Vagina (tissue), 2 donors: ENCODE results near the gene HOXB9. TPM values are rescaled to one million over a fixed set of nuclear protein-coding genes. Genes with fewer than 3 reads are reported as not detected.
A peak's percentile ranks its signal among the peaks of the same experiment; 100 is the strongest.

Experiments
- DNase-seq, 2 donors: peaks; one replicate each; pipeline ENCODE4 v3.0.0-alpha.2; 2017; ENCODE audit errors: extremely low spot score in 2 of 2
- H3K27ac ChIP-seq: fragments of 200-600 bp; sonication (generic); one replicate; pipeline ENCODE4 v1.5.1; 2019
- H3K27me3 ChIP-seq: fragments of 200-600 bp; sonication (generic); one replicate; pipeline ENCODE4 v1.5.1; 2019
- H3K36me3 ChIP-seq, 2 donors: fragments of 200-600 bp; sonication (generic); one replicate each; pipeline ENCODE4 v1.5.1; 2017 to 2019
- H3K4me1 ChIP-seq: fragments of 200-600 bp; sonication (generic); one replicate; pipeline ENCODE4 v1.5.1; 2019
- H3K4me3 ChIP-seq, 2 donors: fragments of 200-600 bp; sonication (generic); 1 replicate in 1 of 2; 2 replicates in 1 of 2; pipeline ENCODE4 v1.5.1; 2016 to 2019
- H3K9me3 ChIP-seq: fragments of 200-600 bp; sonication (generic); one replicate; pipeline ENCODE4 v1.5.1; 2019
- POLR2A ChIP-seq, 2 donors: fragments of 450-650 bp; IDR thresholded peaks; one replicate each; pipeline ENCODE4 v1.6.1; 2017; ENCODE audit warnings: antibody characterized with exemption in 2 of 2, mild to moderate bottlenecking in 2 of 2, moderate library complexity in 2 of 2
- POLR2AphosphoS5 ChIP-seq, 2 donors: sonication (generic); formaldehyde crosslinking; IDR thresholded peaks; one replicate each; pipeline ENCODE4 v1.9.0; 2017; ENCODE audit warnings: antibody characterized with exemption in 2 of 2, mild to moderate bottlenecking in 2 of 2, low read depth in 1 of 2; ENCODE audit not compliant: insufficient read depth in 1 of 2
- intact Hi-C: fragments of 100-400 bp; cut with DNase I; formaldehyde crosslinking; loops from one replicate; pipeline ENCODE4 v1.15.1; 2023
- total RNA-seq: library from RNA; depleted of rRNA; stranded (reverse); fragments of >200 nt; gene quantifications from one replicate; pipeline ENCODE4 v1.2.3, GENCODE V29; 2016
- TF ChIP-seq, protein P1 (sequence below), 3 experiments: fragments of 450-650 bp in 2 of 3; fragments of 200-600 bp in 1 of 3; sonication (generic) in 1 of 3; IDR thresholded peaks; one replicate each; pipeline ENCODE4 v1.5.1; 2017 to 2019; ENCODE audit warnings: antibody characterized with exemption in 3 of 3, mild to moderate bottlenecking in 2 of 3, moderate library complexity in 2 of 3

The HOXB9 gene
- total RNA-seq, 1 donor from 2014 or later, result not detected

DNA sequence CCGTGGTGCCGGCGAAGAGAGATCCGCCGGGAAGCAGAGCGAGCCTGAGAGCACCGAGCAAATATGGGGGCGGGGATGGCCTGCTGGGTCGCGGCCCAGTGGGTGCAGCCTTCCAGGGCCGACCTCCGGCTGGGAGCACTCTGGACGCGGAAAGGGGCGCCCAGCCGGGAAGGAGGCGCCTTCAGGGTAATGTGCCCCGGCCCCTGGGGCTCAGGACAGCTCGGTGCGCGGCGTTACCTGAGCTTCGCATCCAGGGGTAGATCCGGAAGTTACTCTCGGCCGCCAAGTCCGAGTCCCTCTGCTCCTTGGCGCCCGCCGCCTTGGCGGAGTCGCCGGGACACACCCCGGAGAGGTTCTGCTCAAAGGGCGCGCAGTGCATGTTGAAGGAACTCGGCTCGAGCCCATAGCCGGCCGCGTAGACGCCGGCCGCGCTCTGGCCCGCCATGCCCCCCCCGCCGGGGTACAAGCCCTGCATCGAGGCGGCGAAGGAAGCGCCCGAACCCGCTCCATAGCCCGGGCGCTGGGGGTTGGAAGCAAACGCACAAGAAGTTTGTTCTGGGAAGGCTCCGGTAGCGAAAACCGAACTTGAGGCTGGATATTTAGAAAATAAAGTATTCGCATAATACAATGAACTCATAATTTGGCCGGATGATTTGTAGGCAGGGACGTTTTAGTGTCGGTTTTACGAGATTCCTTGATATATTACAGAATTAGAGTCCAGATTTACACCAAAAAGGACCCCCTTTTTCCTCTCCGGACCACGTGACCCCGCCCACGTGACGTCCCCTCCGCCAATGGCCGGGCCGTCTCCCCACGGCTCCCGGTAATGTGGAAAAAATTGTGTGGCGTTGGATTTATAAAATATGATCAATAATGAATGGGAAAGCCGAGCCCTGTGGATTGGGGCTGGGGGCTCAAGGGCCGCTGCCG is 15.6 kb downstream of the HOXB9 start, which contains the start of gene HOXB7:
HOXB7 (minus strand) TSS at position 736 of the 930 bp plus-strand sequence; CDS start at position 637, 99 bp downstream.
- H3K27me3 ChIP-seq, result peaks cover 12% of the 10 kb centered on the region
- peaks cover 28% of the 10 kb centered on the region for H3K4me1 ChIP-seq
- peak within 1 kb of the TSS; percentile 49 for H3K27ac ChIP-seq
- intact Hi-C loops, result no loop called here
- no peak for TF ChIP-seq POLR2A (IDR thresholded peaks at IDR 0.05)
- peak; percentile 21 to 46 for TF ChIP-seq POLR2AphosphoS5 (IDR thresholded peaks at IDR 0.05; ENCODE audit: insufficient read depth in 1 of 2, low read depth in 1 of 2)
- no peaks in the 10 kb centered on the region for H3K9me3 ChIP-seq
- H3K4me3 ChIP-seq, result peak within 1 kb of the TSS; percentile 42 to 60
- H3K36me3 ChIP-seq, result no peaks in the 10 kb centered on the region
- DNase-seq, result no peak

DNA sequence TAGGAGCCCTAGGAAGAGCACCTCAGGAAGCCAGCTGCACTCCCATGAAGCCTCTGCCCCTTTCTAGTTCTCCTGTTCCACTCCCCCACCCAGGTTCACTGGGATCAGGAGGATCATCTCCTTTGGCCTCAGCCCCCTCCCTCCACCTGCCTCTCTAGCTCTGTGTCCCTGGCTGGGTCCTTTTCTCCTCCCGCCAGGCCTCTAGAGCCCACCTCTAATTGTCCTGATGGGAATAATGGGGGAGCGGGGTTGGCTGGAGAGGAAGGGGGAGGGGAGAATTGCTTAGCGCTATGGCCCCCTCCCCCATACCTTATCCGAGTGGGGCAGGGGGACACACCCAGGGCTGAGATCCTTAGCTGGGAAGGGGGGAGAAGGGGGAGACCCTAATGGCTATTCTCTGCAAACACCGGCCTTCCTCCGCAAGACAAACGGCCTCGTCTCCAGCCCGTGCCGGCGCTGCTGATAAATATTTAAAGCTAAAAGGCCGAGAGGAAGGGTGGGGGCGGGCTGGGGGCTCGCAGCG is 16.3 kb downstream of the HOXB9 start:
- H3K27ac ChIP-seq, result peak overlapping the region; percentile 49
- intact Hi-C loops, result no loop called here
- peaks cover 12% of the 10 kb centered on the region for H3K27me3 ChIP-seq

DNA sequence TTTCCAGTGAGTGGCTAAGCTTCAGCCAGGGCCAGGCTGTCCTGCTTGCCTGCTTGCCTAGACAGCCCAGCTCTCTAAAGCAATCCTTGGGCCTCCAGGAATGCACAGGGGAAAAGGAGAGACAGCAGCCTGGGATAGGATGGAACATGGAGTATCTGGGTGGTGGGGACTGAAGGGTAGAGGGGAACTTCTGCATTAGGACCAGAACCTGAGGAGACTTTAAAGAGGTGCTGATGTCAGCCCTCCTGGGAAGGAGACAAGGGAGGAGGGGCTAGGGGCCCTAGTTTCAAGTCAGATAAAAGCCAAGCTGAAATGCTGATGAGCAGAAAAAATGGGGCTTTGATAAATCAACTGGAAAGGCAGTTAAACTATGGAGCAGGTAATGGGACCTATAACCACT is 17.1 kb downstream of the HOXB9 start:
- no peak for DNase-seq
- H3K4me1 ChIP-seq, result peaks cover 23% of the 10 kb centered on the region
- H3K4me3 ChIP-seq, result no peak overlapping the region
- no peak overlapping the region for H3K27ac ChIP-seq
- no peaks in the 10 kb centered on the region for H3K36me3 ChIP-seq
- H3K27me3 ChIP-seq, result peaks cover 12% of the 10 kb centered on the region
- no peak for TF ChIP-seq POLR2A (IDR thresholded peaks at IDR 0.05)
- TF ChIP-seq, protein P1, sequence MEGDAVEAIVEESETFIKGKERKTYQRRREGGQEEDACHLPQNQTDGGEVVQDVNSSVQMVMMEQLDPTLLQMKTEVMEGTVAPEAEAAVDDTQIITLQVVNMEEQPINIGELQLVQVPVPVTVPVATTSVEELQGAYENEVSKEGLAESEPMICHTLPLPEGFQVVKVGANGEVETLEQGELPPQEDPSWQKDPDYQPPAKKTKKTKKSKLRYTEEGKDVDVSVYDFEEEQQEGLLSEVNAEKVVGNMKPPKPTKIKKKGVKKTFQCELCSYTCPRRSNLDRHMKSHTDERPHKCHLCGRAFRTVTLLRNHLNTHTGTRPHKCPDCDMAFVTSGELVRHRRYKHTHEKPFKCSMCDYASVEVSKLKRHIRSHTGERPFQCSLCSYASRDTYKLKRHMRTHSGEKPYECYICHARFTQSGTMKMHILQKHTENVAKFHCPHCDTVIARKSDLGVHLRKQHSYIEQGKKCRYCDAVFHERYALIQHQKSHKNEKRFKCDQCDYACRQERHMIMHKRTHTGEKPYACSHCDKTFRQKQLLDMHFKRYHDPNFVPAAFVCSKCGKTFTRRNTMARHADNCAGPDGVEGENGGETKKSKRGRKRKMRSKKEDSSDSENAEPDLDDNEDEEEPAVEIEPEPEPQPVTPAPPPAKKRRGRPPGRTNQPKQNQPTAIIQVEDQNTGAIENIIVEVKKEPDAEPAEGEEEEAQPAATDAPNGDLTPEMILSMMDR (IDR thresholded peaks at IDR 0.05), result no peak
- TF ChIP-seq POLR2AphosphoS5 (IDR thresholded peaks at IDR 0.05; ENCODE audit: insufficient read depth in 1 of 2, low read depth in 1 of 2), result no peak
- no peaks in the 10 kb centered on the region for H3K9me3 ChIP-seq
- intact Hi-C loops, result no loop called here

More for the DNA sequence above, 16.3 kb downstream of the HOXB9 start:
- no peaks in the 10 kb centered on the region for H3K9me3 ChIP-seq
- H3K36me3 ChIP-seq, result no peaks in the 10 kb centered on the region
- H3K4me1 ChIP-seq, result peaks cover 28% of the 10 kb centered on the region
- peak overlapping the region; percentile 42 to 60 for H3K4me3 ChIP-seq
- DNase-seq, result no peak
- TF ChIP-seq POLR2AphosphoS5 (IDR thresholded peaks at IDR 0.05; ENCODE audit: insufficient read depth in 1 of 2, low read depth in 1 of 2), result no peak
- TF ChIP-seq, protein P1 (IDR thresholded peaks at IDR 0.05), result no peak
- TF ChIP-seq POLR2A (IDR thresholded peaks at IDR 0.05), result no peak

DNA sequence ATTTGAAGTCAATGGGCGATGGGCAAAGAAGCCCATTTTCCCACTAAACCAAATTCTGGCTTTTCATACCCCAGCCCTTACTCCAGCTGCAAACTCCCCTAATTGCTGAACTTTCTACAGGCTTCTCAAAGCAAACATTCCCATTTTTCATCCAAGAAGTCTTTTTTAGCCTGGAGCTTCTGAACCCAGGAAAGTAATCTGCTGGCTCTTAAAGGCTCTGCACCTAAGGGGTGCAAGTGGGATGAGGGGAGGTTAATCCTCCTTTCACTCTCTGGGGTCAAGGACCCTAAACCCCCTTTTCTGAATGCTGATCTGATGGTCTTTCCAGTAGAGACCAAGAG is 17.7 kb downstream of the HOXB9 start:
- H3K9me3 ChIP-seq, result no peaks in the 10 kb centered on the region
- intact Hi-C loops, result no loop called here
- H3K4me1 ChIP-seq, result peaks cover 21% of the 10 kb centered on the region
- H3K27ac ChIP-seq, result no peak overlapping the region
- no peaks in the 10 kb centered on the region for H3K36me3 ChIP-seq
- no peak overlapping the region for H3K4me3 ChIP-seq
- peaks cover 8% of the 10 kb centered on the region for H3K27me3 ChIP-seq
- DNase-seq, result no peak
- TF ChIP-seq POLR2AphosphoS5 (IDR thresholded peaks at IDR 0.05; ENCODE audit: insufficient read depth in 1 of 2, low read depth in 1 of 2) (no peak), POLR2A (IDR thresholded peaks at IDR 0.05) (no peak)
- TF ChIP-seq, protein P1 (IDR thresholded peaks at IDR 0.05), result no peak

DNA sequence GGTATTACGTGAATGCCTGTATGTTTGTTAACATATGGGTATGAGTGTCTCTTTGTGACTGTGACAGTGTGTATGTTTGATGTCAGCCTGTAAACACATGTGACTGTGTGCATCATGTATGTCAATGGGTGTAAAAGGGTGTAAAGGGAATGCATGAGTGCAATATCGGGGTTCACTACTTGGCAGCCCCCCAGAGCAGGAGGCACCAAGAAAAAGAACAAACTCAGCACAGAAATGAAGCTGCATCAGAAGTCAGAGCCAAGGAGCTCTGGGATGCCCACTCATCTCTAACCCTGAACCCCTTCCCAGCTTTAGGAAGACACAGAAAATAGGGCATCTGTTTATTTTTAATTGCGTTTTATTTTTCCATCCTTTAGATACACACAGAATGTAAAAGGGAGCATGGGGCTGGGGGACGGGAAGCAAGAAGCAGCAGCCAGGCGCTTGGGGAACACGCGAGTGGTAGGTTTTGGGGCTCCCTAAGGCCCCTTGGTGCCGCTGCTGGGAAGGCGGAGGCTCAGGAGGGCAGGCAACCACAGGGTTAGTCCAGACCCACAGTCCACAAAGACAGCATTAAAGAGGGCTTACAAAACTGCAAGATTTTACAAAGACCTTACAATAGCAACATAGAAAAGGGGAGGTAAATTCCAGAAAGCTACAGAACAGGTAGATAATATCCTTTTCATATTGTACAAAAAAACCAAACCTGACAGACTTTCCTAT is 19.1 kb downstream of the HOXB9 start:
- Histone ChIP-seq H3K9me3 (no peaks in the 10 kb centered on the region), H3K36me3 (no peaks in the 10 kb centered on the region), H3K4me1 (peaks cover 27% of the 10 kb centered on the region), H3K4me3 (no peak overlapping the region), H3K27me3 (no peaks in the 10 kb centered on the region), H3K27ac (no peak overlapping the region)
- DNase-seq, result no peak
- intact Hi-C loops, result no loop called here
- TF ChIP-seq POLR2AphosphoS5 (IDR thresholded peaks at IDR 0.05; ENCODE audit: insufficient read depth in 1 of 2, low read depth in 1 of 2) (no peak), POLR2A (IDR thresholded peaks at IDR 0.05) (no peak)
- TF ChIP-seq, protein P1 (IDR thresholded peaks at IDR 0.05), result no peak
